ENCODE measurements around the gene PHF12.

GRCh38 chr17:28917029-28917428, 34.3 kb downstream of the PHF12 start:
- TF ChIP-seq CTCF (IDR thresholded peaks at IDR 0.05) (no peak), POLR2A (IDR thresholded peaks at IDR 0.05) (no peak), EP300 (IDR thresholded peaks at IDR 0.05) (no peak)
